Endodermal cell (in vitro differentiated cells): ENCODE measurements around the gene BUD31. TPM values are rescaled to one million over a fixed set of nuclear protein-coding genes. Genes with fewer than 3 reads are reported as not detected.

Source experiments
- DNase-seq: peaks from one replicate; pipeline ENCODE4 v3.0.0-alpha.2; 2017
- H3K27ac ChIP-seq: 2 replicates; pipeline ENCODE4 v1.5.1; 2013; ENCODE audit warnings: mild to moderate bottlenecking, low read depth, low read length, moderate library complexity
- H3K27me3 ChIP-seq: 2 replicates; pipeline ENCODE4 v1.6.1; 2013; ENCODE audit warnings: mild to moderate bottlenecking, low read length, moderate library complexity; ENCODE audit not compliant: insufficient read depth, control insufficient read depth, poor library complexity, severe bottlenecking
- H3K36me3 ChIP-seq: 2 replicates; pipeline ENCODE4 v1.7.0; 2013; ENCODE audit warnings: mild to moderate bottlenecking, low read length, moderate library complexity; ENCODE audit not compliant: control insufficient read depth, insufficient read depth
- H3K4me1 ChIP-seq: one replicate; pipeline ENCODE4 v1.7.0; 2013; ENCODE audit warnings: low read length; ENCODE audit not compliant: control insufficient read depth, insufficient read depth
- H3K4me3 ChIP-seq: 2 replicates; pipeline ENCODE4 v1.5.1; 2013; ENCODE audit warnings: mild to moderate bottlenecking, low read length, moderate library complexity
- H3K9ac ChIP-seq: 2 replicates; pipeline ENCODE4 v1.6.1; 2013; ENCODE audit warnings: mild to moderate bottlenecking, low read length, moderate library complexity; ENCODE audit not compliant: poor library complexity, severe bottlenecking; ENCODE audit errors: extremely low read depth
- H3K9me3 ChIP-seq: 2 replicates; pipeline ENCODE4 v1.6.1; 2013; ENCODE audit warnings: mild to moderate bottlenecking, low read length, moderate library complexity; ENCODE audit not compliant: control insufficient read depth
- H3K27ac Mint-ChIP-seq: 2 replicates; pipeline ENCODE4 v1.8.0; 2020; ENCODE audit warnings: mixed read lengths
- H3K27me3 Mint-ChIP-seq: 2 replicates; pipeline ENCODE4 v1.8.0; 2021; ENCODE audit warnings: mild to moderate bottlenecking, mixed read lengths; ENCODE audit not compliant: insufficient read depth
- H3K36me3 Mint-ChIP-seq: 2 replicates; pipeline ENCODE4 v1.8.0; 2020; ENCODE audit warnings: low read depth, mixed read lengths
- H3K4me1 Mint-ChIP-seq: 2 replicates; pipeline ENCODE4 v1.8.0; 2020; ENCODE audit warnings: mixed read lengths
- H3K4me3 Mint-ChIP-seq: 2 replicates; pipeline ENCODE4 v1.8.0; 2020; ENCODE audit warnings: mild to moderate bottlenecking, moderate library complexity, mixed read lengths
- H3K9me3 Mint-ChIP-seq: 2 replicates; pipeline ENCODE4 v1.8.0; 2020; ENCODE audit warnings: mild to moderate bottlenecking, mixed read lengths
- WGBS, 2 experiments: methylation state at CpG; one replicate each; pipeline versions ENCODE4 v1.1.5 to v1.1.7; 2013; ENCODE audit warnings: missing lambda C conversion rate in 2 of 2, mixed read lengths in 1 of 2; ENCODE audit not compliant: insufficient coverage in 1 of 2, insufficient read length in 1 of 2; 5-methylcytosine and 5-hydroxymethylcytosine counted together
- long read RNA-seq, 4 experiments: library from polyadenylated mRNA in 2 of 4; library from RNA in 1 of 4; library from capped mRNA in 1 of 4; stranded (forward) in 3 of 4; unstranded in 1 of 4; transcript quantifications; one replicate each; pipeline ENCODE4 v2.0.0, GENCODE V29; 2020 to 2021; ENCODE audit warnings: inconsistent platforms in 1 of 4
- polyA plus RNA-seq, 2 experiments: library from polyadenylated mRNA; stranded (reverse); fragments of 50-300 nt; gene quantifications; one replicate each; pipeline ENCODE4 v1.2.3, GENCODE V29; 2013
- total RNA-seq, 2 donors: library from RNA; stranded (reverse); fragmentation: NEBNext Ultra II Directional in 1 of 2; extraction: Animal tissue kit (Norgen Biotek cat#: 25700) in 1 of 2; gene quantifications; 2 replicates in 1 of 2; 3 replicates in 1 of 2; pipeline ENCODE4 v1.2.1, GENCODE V29; 2021
- TF ChIP-seq, protein P1 (sequence below): fragments of 200-600 bp; sonication (generic); conservative IDR thresholded peaks from 2 replicates; pipeline ENCODE4 v1.5.0; 2021; ENCODE audit warnings: antibody characterized with exemption, mild to moderate bottlenecking

The BUD31 gene
- 100 to 1,000 TPM; 102 to 117 TPM for total RNA-seq
- 89.0 TPM for polyA plus RNA-seq (2013, experiment 1 of 2)
- 90.0 TPM for polyA plus RNA-seq (2013, experiment 2 of 2)
- long read RNA-seq, experiment 1, transcript BUD31-201 (6 exons, 1,035 nt), result minor isoform, 20 of 69 reads
- long read RNA-seq, experiment 1, transcript BUD31-202 (6 exons, 1,139 nt), result major isoform, 27 of 69 reads
- long read RNA-seq, experiment 1, partial matches to known transcripts, result 14 of 69 reads
- long read RNA-seq, experiment 1, other reads (novel, unspliced or antisense), result 8 of 69 reads
- long read RNA-seq, experiment 2, transcript BUD31-201 (6 exons, 1,035 nt), result major isoform, 59 of 109 reads
- long read RNA-seq, experiment 2, transcript BUD31-202 (6 exons, 1,139 nt), result minor isoform, 41 of 109 reads
- long read RNA-seq, experiment 2, partial matches to known transcripts, result 3 of 109 reads
- long read RNA-seq, experiment 2, other reads (novel, unspliced or antisense), result 6 of 109 reads
- long read RNA-seq, experiment 3, transcript BUD31-201 (6 exons, 1,035 nt), result major isoform, 93 of 160 reads
- long read RNA-seq, experiment 3, transcript BUD31-202 (6 exons, 1,139 nt), result minor isoform, 52 of 160 reads
- long read RNA-seq, experiment 3, partial matches to known transcripts, result 3 of 160 reads
- long read RNA-seq, experiment 3, other reads (novel, unspliced or antisense), result 12 of 160 reads
- long read RNA-seq, experiment 4, transcript BUD31-201 (6 exons, 1,035 nt), result major isoform, 177 of 345 reads
- long read RNA-seq, experiment 4, transcript BUD31-202 (6 exons, 1,139 nt), result minor isoform, 144 of 345 reads
- long read RNA-seq, experiment 4, partial matches to known transcripts, result 4 of 345 reads
- long read RNA-seq, experiment 4, other reads (novel, unspliced or antisense), result 20 of 345 reads

DNA sequence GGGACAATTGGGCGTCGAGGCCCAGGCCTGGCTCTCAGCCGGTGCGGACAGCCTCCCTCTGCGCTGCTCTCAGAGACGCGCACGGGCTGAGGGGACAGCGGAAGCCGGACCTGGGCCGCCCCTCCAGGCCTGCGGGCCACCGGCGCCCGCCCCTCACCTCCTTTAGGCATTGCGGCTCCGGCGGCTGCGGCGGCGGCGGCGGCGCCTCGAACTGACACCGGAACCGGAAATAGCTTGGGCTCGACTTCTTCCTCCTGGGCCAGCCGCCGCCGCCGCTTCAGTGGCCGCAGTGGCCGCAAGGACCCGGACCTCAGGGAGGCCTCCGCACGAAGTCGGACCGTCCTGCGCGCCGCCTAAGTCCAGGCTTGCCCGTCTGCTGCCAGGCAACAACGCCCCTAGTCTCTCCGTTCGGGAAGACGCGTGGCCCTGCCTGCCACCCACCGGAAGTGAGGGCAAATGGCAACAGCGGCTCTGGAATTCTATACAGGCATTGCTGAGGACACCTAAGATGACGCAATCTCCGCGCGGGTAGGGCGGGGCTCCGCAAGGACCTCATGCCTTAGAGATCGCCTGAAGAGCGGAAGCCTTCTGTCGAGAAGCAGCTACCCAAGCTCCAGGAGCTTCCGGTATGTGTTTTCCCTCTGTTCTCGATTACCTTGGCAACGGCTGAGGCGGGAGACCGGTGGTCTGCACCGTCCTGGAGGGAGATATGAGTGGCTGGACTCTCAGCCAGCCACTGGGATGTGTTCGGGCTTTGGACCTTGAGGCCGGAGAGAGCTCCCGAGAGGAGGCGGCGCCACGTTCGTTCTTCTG lies at the start of gene BUD31, which contains the start of gene PDAP1:
TSS of gene BUD31 (plus strand) at position 591 of the 813 bp plus-strand sequence. CDS start 2,124 bp downstream, outside the sequence.
TSS of gene PDAP1 (minus strand) at position 219 of the 813 bp plus-strand sequence. CDS start at position 170, 49 bp downstream.
- TF ChIP-seq, protein P1, sequence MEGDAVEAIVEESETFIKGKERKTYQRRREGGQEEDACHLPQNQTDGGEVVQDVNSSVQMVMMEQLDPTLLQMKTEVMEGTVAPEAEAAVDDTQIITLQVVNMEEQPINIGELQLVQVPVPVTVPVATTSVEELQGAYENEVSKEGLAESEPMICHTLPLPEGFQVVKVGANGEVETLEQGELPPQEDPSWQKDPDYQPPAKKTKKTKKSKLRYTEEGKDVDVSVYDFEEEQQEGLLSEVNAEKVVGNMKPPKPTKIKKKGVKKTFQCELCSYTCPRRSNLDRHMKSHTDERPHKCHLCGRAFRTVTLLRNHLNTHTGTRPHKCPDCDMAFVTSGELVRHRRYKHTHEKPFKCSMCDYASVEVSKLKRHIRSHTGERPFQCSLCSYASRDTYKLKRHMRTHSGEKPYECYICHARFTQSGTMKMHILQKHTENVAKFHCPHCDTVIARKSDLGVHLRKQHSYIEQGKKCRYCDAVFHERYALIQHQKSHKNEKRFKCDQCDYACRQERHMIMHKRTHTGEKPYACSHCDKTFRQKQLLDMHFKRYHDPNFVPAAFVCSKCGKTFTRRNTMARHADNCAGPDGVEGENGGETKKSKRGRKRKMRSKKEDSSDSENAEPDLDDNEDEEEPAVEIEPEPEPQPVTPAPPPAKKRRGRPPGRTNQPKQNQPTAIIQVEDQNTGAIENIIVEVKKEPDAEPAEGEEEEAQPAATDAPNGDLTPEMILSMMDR, result no peak
- Mint-ChIP-seq H3K9me3 (no peaks in the 10 kb centered on the region), H3K4me3 (peak within 1 kb of the TSS; percentile 97), H3K27ac (peak within 1 kb of the TSS; percentile 98), H3K4me1 (peaks cover 21% of the 10 kb centered on the region), H3K27me3 (no peaks in the 10 kb centered on the region), H3K36me3 (peaks cover 42% of the 10 kb centered on the region)
- peak within 1 kb of the TSS; percentile 90 for H3K9ac ChIP-seq
- DNase-seq, result peak; percentile 97
- no peaks in the 10 kb centered on the region for H3K9me3 ChIP-seq
- 0% methylated on average over 30 to 72 of the region's 72 CpGs for WGBS, 2 experiments
- peaks cover 43% of the 10 kb centered on the region for H3K36me3 ChIP-seq
- H3K27ac ChIP-seq, result peak within 1 kb of the TSS; percentile 99
- peaks cover 8% of the 10 kb centered on the region for H3K4me1 ChIP-seq
- peak within 1 kb of the TSS; percentile 96 for H3K4me3 ChIP-seq
- no peaks in the 10 kb centered on the region for H3K27me3 ChIP-seq

DNA sequence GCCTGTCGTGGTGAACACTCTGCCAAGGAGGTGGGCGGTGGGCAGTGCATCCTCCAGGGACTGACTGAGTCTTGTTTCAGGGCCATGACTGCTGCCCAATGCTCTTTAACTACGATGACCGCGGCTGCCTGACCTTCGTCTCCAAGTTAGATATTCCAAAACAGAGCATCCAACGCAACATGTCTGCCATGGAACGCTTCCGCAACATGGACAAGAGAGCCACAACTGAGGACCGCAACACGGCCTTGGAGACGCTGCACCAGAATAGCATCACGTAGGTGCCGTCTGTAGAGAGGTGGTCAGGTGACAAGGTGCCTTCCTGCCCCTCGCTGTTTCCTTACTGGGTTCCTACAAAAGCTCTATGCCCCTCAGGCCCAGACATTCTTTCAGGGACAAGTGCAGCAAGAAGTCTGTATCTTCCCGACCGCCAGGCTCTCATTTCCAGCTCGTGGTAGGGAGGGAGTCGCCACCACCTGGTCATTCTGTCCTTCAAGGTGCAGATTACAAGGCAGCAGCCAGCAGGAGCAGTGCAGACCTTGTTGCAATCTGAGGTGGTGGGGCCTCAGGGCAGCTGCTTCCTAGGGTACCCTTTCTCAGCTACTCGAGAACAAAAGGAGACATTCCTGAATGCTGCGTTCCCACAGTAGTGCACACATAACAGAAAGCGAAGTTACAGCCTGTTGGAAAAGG lies 49.2 kb upstream of the BUD31 start:
- H3K36me3 Mint-ChIP-seq, result peaks cover 66% of the 10 kb centered on the region
- no peaks in the 10 kb centered on the region for H3K27me3 Mint-ChIP-seq
- peak overlapping the region; percentile 84 for H3K27ac Mint-ChIP-seq
- H3K4me3 Mint-ChIP-seq, result no peak overlapping the region
- H3K4me3 ChIP-seq, result no peak overlapping the region
- no peaks in the 10 kb centered on the region for H3K4me1 ChIP-seq
- no peak overlapping the region for H3K9ac ChIP-seq
- WGBS, 2 experiments, result 94 to 96% methylated on average over 20 to 22 of the region's 22 CpGs
- no peaks in the 10 kb centered on the region for H3K9me3 Mint-ChIP-seq
- no peaks in the 10 kb centered on the region for H3K4me1 Mint-ChIP-seq
- TF ChIP-seq, protein P1, result peak; percentile 33
- peaks cover 73% of the 10 kb centered on the region for H3K36me3 ChIP-seq
- H3K27me3 ChIP-seq, result no peaks in the 10 kb centered on the region
- no peak overlapping the region for H3K27ac ChIP-seq
- H3K9me3 ChIP-seq, result no peaks in the 10 kb centered on the region
- peak; percentile 75 for DNase-seq
